Nephron progenitor cell (in vitro differentiated cells): ENCODE measurements around the gene BMPR1A.

ENCODE experiments used
- DNase-seq: peaks from one replicate; pipeline ENCODE4 v3.0.0; 2021
- H3K27ac Mint-ChIP-seq: 2 replicates; pipeline ENCODE4 v1.8.0; 2021; ENCODE audit warnings: mild to moderate bottlenecking, moderate library complexity, mixed read lengths
- H3K27me3 Mint-ChIP-seq: 2 replicates; pipeline ENCODE4 v1.8.0; 2021; ENCODE audit warnings: mild to moderate bottlenecking, low read depth, mixed read lengths; ENCODE audit not compliant: poor library complexity
- H3K36me3 Mint-ChIP-seq: 2 replicates; pipeline ENCODE4 v1.8.0; 2021; ENCODE audit warnings: low read depth, mixed read lengths
- H3K4me1 Mint-ChIP-seq: 2 replicates; pipeline ENCODE4 v1.8.0; 2021; ENCODE audit warnings: mixed read lengths
- H3K4me3 Mint-ChIP-seq: 2 replicates; pipeline ENCODE4 v1.8.0; 2021; ENCODE audit warnings: mild to moderate bottlenecking, moderate library complexity, mixed read lengths
- H3K9me3 Mint-ChIP-seq: 2 replicates; pipeline ENCODE4 v1.8.0; 2021; ENCODE audit warnings: mild to moderate bottlenecking, moderate library complexity, mixed read lengths
- CTCF ChIP-seq: fragments of 200-600 bp; sonication (generic); IDR thresholded peaks from 2 replicates; pipeline ENCODE4 v1.5.0; 2021; ENCODE audit warnings: antibody characterized with exemption

BMPR1A gene

GRCh38 chr10:86709396-86710185 lies 46.8 kb upstream of the BMPR1A start:
- no peak for DNase-seq
- no peaks in the 10 kb centered on the region for H3K36me3 Mint-ChIP-seq
- peak overlapping the region; percentile 95 for H3K27ac Mint-ChIP-seq
- H3K4me3 Mint-ChIP-seq = peak overlapping the region; percentile 37
- peaks cover 38% of the 10 kb centered on the region for H3K4me1 Mint-ChIP-seq
- no peaks in the 10 kb centered on the region for H3K9me3 Mint-ChIP-seq
- H3K27me3 Mint-ChIP-seq = peaks cover 6% of the 10 kb centered on the region
- TF ChIP-seq CTCF = no peak

- peak; percentile 74 for TF ChIP-seq CTCF
- peak overlapping the region; percentile 87 for H3K27ac Mint-ChIP-seq
- no peaks in the 10 kb centered on the region for H3K36me3 Mint-ChIP-seq
- peak; percentile 87 for DNase-seq
- H3K9me3 Mint-ChIP-seq = no peaks in the 10 kb centered on the region
- peaks cover 49% of the 10 kb centered on the region for H3K4me1 Mint-ChIP-seq
- H3K4me3 Mint-ChIP-seq = peak overlapping the region; percentile 76
- peaks cover 6% of the 10 kb centered on the region for H3K27me3 Mint-ChIP-seq
These were observed 45.4 kb upstream of the BMPR1A start for GRCh38 chr10:86710987-86711512.

- no peak for TF ChIP-seq CTCF
- peak; percentile 58 for DNase-seq
- Mint-ChIP-seq H3K9me3 (no peaks in the 10 kb centered on the region), H3K27ac (peak overlapping the region; percentile 96), H3K4me3 (peak overlapping the region; percentile 83), H3K27me3 (peaks cover 6% of the 10 kb centered on the region), H3K36me3 (no peaks in the 10 kb centered on the region), H3K4me1 (peaks cover 51% of the 10 kb centered on the region)
These were observed 44.7 kb upstream of the BMPR1A start for GRCh38 chr10:86711513-86712316.

- peaks cover 6% of the 10 kb centered on the region for H3K27me3 Mint-ChIP-seq
- peaks cover 51% of the 10 kb centered on the region for H3K4me1 Mint-ChIP-seq
- DNase-seq = no peak
- no peaks in the 10 kb centered on the region for H3K9me3 Mint-ChIP-seq
- TF ChIP-seq CTCF = no peak
- H3K27ac Mint-ChIP-seq = peak overlapping the region; percentile 96
- H3K4me3 Mint-ChIP-seq = peak overlapping the region; percentile 83
- no peaks in the 10 kb centered on the region for H3K36me3 Mint-ChIP-seq
These were observed 44.1 kb upstream of the BMPR1A start for GRCh38 chr10:86712317-86712707.

GRCh38 chr10:86715156-86715795 lies 41.1 kb upstream of the BMPR1A start:
- no peak for DNase-seq
- Mint-ChIP-seq H3K36me3 (no peaks in the 10 kb centered on the region), H3K4me3 (peak overlapping the region; percentile 47), H3K9me3 (no peaks in the 10 kb centered on the region), H3K27me3 (peaks cover 9% of the 10 kb centered on the region), H3K27ac (peak overlapping the region; percentile 76), H3K4me1 (peaks cover 32% of the 10 kb centered on the region)
- TF ChIP-seq CTCF = no peak
